Measurements from ENCODE around the gene TFAP2A.

The TFAP2A gene

DNA sequence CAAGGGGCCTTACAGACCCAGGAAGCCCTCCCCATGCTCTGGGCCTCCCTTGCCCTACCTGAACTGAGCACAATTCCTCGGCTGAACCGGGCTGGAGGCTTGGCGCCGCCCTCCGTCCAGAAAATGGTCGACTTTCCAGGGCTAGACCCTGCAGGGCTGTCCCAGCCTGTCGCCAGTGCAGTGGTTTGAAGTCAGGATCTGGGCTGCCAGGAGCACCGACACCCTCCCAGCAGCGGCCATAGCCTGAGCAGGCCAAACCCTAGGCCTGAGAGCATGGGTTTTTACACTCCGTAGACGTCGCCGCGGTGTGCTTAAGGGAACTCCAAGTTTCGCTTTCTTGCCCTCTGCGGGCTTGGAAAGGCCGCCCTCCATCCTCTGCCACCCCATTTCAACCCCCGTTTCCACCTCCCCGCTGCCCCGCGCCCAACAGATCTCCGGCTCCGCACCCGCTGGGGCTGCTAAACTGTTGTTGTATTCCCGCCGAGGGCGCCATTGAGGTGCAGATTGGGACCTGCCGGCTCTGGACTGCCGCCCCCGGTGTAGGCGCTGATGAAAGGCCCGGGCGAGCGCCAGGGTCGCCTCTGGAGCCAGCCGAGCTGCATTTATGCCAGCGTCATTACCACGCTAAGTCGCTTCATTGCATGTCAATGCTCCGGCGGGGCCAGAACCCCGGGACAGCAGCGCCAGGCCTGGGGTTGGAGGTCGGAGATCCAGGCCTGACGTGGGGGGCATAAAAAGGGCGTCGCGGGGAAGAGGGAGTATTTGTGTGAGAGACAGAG is 2.2 kb upstream of the TFAP2A start:
- no peak for TF ChIP-seq EZH2phosphoT487 (conservative IDR thresholded peaks at IDR 0.05; ENCODE audit: low read length)
- TF ChIP-seq, protein P1, sequence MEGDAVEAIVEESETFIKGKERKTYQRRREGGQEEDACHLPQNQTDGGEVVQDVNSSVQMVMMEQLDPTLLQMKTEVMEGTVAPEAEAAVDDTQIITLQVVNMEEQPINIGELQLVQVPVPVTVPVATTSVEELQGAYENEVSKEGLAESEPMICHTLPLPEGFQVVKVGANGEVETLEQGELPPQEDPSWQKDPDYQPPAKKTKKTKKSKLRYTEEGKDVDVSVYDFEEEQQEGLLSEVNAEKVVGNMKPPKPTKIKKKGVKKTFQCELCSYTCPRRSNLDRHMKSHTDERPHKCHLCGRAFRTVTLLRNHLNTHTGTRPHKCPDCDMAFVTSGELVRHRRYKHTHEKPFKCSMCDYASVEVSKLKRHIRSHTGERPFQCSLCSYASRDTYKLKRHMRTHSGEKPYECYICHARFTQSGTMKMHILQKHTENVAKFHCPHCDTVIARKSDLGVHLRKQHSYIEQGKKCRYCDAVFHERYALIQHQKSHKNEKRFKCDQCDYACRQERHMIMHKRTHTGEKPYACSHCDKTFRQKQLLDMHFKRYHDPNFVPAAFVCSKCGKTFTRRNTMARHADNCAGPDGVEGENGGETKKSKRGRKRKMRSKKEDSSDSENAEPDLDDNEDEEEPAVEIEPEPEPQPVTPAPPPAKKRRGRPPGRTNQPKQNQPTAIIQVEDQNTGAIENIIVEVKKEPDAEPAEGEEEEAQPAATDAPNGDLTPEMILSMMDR (IDR thresholded peaks at IDR 0.05; ENCODE audit: insufficient read depth, low read length, poor library complexity, severe bottlenecking) = no peak
- Histone ChIP-seq H3K4me2 (ENCODE audit: low read depth, low read length, poor library complexity, severe bottlenecking) (no peak overlapping the region), H3F3A (ENCODE audit: insufficient read depth) (no peaks in the 10 kb centered on the region), H3K4me3 (ENCODE audit: insufficient read depth, low read length, poor library complexity, severe bottlenecking) (no peak overlapping the region), H2AFZ (ENCODE audit: low read depth, low read length, severe bottlenecking) (no peak overlapping the region), H3K27ac (ENCODE audit: low read depth, low read length) (no peak overlapping the region), H3K9me2 (replicated peaks; ENCODE audit: insufficient read depth, low read length) (no peaks in the 10 kb centered on the region), H3K79me2 (ENCODE audit: insufficient read depth, low read length) (no peaks in the 10 kb centered on the region), H4K20me1 (ENCODE audit: low read depth, low read length) (no peaks in the 10 kb centered on the region), H3K36me3 (ENCODE audit: low read length) (no peaks in the 10 kb centered on the region), H3K9ac (ENCODE audit: low read length) (no peak overlapping the region), H3K27me3 (ENCODE audit: low read length) (no peaks in the 10 kb centered on the region), H3K9me3 (ENCODE audit: insufficient read depth, low read length) (no peaks in the 10 kb centered on the region)

DNA sequence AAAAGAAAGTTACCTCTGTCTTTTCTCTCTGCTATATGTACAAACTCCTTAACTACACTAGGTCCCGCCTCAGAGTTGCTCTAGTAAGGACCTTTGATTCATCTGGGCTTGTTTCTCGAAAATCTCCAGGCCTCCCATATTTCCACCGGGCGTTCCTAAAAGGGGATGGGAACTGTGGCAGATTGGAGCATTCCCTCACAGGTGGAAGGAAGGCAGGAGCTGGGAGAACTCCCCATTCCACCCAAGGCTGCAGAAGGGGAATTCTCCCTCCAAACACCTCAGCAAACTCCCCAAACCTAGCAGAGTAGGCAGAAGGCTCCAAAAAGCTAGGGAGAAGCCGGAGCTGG is 1.6 kb upstream of the TFAP2A start:
- Histone ChIP-seq H3K27ac (ENCODE audit: low read depth, low read length) (no peak overlapping the region), H3K9me3 (ENCODE audit: insufficient read depth, low read length) (no peaks in the 10 kb centered on the region), H3K4me2 (ENCODE audit: low read depth, low read length, poor library complexity, severe bottlenecking) (no peak overlapping the region), H3K9me2 (replicated peaks; ENCODE audit: insufficient read depth, low read length) (no peaks in the 10 kb centered on the region), H3K4me3 (ENCODE audit: insufficient read depth, low read length, poor library complexity, severe bottlenecking) (no peak overlapping the region), H3K79me2 (ENCODE audit: insufficient read depth, low read length) (no peaks in the 10 kb centered on the region), H3K9ac (ENCODE audit: low read length) (no peak overlapping the region), H4K20me1 (ENCODE audit: low read depth, low read length) (no peaks in the 10 kb centered on the region), H3F3A (ENCODE audit: insufficient read depth) (no peaks in the 10 kb centered on the region), H2AFZ (ENCODE audit: low read depth, low read length, severe bottlenecking) (no peak overlapping the region), H3K27me3 (ENCODE audit: low read length) (no peaks in the 10 kb centered on the region), H3K36me3 (ENCODE audit: low read length) (no peaks in the 10 kb centered on the region)
- no peak for TF ChIP-seq EZH2phosphoT487 (conservative IDR thresholded peaks at IDR 0.05; ENCODE audit: low read length)
- TF ChIP-seq, protein P1 (IDR thresholded peaks at IDR 0.05; ENCODE audit: insufficient read depth, low read length, poor library complexity, severe bottlenecking) = no peak

DNA sequence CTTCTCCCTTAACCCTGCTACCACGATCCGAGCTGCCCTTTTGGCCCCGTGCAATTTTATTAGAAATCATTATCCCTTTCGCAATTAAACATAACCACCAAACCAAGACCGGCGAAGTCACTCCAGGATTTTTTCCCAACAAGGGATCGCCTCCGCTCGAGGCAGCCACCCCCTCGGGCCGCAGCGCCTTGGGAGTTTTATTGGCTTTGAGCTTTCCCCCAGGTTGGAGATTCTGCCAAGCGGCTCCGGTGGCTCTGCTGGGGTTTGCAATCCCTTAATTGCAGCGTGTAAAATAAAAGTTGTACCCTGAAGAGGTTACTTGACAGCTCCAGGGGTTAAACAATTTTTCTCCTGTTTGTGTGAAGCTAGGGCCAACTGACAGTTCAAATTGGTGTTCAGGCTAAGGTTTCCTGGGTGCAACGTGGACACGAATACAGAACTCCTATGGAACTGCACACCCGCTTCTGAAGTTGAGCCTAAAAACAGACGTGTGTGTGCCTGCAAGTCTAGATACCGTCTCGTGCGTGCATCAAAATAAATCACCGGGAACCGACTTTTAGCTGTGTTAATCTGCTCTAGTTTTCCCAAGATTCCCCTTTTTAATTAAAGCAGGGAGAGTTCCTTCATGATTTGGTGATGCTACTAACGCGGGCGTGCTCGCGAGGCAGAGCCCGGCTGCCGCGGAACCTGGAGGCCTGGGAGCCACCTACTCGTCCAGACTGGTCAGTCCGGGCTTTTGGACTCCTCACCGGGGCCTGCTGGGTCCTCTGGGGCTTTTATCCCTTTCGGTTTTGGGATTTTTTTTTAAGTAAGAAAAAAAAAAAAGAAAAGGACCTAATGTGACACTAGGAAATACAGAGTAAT is 975 bp upstream of the TFAP2A start:
- Histone ChIP-seq H3K27me3 (ENCODE audit: low read length) (no peaks in the 10 kb centered on the region), H3K9me3 (ENCODE audit: insufficient read depth, low read length) (no peaks in the 10 kb centered on the region), H2AFZ (ENCODE audit: low read depth, low read length, severe bottlenecking) (no peak overlapping the region), H3K4me3 (ENCODE audit: insufficient read depth, low read length, poor library complexity, severe bottlenecking) (no peak overlapping the region), H3K9me2 (replicated peaks; ENCODE audit: insufficient read depth, low read length) (no peaks in the 10 kb centered on the region), H3K4me2 (ENCODE audit: low read depth, low read length, poor library complexity, severe bottlenecking) (no peak overlapping the region), H3K36me3 (ENCODE audit: low read length) (no peaks in the 10 kb centered on the region), H3K79me2 (ENCODE audit: insufficient read depth, low read length) (no peaks in the 10 kb centered on the region), H3F3A (ENCODE audit: insufficient read depth) (no peaks in the 10 kb centered on the region), H3K9ac (ENCODE audit: low read length) (no peak overlapping the region), H4K20me1 (ENCODE audit: low read depth, low read length) (no peaks in the 10 kb centered on the region), H3K27ac (ENCODE audit: low read depth, low read length) (no peak overlapping the region)
- TF ChIP-seq, protein P1 (IDR thresholded peaks at IDR 0.05; ENCODE audit: insufficient read depth, low read length, poor library complexity, severe bottlenecking) = no peak
- TF ChIP-seq EZH2phosphoT487 (conservative IDR thresholded peaks at IDR 0.05; ENCODE audit: low read length) = no peak

Data from SU-DHL-6 (cell line).